HG02610 (cell line): ENCODE results near the gene TERT.
"Not testable (repeated sequence)": the region's sequence is repeated elsewhere in the genome, so short reads cannot be mapped to it uniquely, and the experiment has no call there.

Source experiments
- ATAC-seq: cut with Tn5 transposase; IDR thresholded peaks from one replicate; pipeline ENCODE4 v1.9.1; 2021; ENCODE audit warnings: mild to moderate bottlenecking, moderate library complexity; ENCODE audit not compliant: unreplicated experiment

TERT gene

GRCh38 chr5:1298067-1298551 lies 3.2 kb upstream of the TERT start:
- ATAC-seq, result no peak

GRCh38 chr5:1297243-1297642 lies 2.4 kb upstream of the TERT start:
- ATAC-seq, result no peak

DNA sequence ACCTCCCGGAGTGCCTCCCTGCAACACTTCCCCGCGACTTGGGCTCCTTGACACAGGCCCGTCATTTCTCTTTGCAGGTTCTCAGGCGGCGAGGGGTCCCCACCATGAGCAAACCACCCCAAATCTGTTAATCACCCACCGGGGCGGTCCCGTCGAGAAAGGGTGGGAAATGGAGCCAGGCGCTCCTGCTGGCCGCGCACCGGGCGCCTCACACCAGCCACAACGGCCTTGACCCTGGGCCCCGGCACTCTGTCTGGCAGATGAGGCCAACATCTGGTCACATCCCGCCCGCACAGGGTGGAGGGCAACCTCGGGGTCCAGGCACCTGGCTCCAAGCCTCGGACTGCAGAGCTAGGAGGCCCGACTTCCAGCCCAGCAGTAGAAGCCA lies 776 bp upstream of the TERT start:
- no peak for ATAC-seq

- no peak for ATAC-seq
These were observed 548 bp downstream of the TERT start for GRCh38 chr5:1294206-1294834.

GRCh38 chr5:1293416-1294205 lies 1.3 kb downstream of the TERT start:
- ATAC-seq, result no peak

GRCh38 chr5:1292846-1293415 lies 1.9 kb downstream of the TERT start:
- ATAC-seq, result no peak

DNA sequence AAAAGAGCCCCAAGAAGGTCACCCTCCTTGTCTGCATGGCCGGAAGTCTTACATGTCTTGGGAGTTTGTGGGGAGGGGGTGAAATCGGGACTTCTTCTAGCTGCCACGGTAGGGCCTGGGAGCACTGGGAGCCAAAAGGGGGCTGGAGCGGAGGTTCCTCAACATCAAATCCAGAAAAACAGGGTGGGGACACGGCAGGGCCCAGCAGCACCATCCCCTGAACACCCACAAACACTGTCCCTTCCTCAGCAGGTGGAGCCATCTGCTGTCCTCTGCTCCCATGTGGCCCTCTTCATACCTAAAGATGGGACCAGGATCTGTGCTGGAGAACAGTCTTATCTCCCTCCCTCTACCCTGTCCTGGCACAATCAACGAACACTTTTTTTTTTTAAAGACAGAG lies 2.7 kb downstream of the TERT start:
- no peak for ATAC-seq

DNA sequence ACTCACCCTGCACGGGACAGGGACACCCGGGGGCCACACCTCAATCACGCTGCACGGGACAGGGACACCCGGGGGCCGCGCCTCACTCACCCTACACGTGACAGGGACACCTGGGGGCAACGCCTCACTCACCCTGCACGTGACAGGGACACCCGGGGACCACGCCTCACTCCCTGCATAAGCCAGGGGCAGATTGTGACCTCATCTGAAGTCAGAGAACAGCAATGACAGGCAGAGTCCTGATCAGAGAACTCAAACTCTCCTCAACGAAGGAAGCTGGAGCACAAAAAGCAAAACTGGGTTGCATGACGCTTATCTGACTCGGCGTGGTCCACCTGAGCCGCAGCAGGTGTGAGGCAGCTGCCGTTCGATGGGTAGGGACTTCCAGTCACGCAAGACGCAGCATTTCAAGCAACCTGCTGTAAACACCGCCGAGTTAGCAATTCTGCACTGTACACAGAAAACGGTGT lies 3.2 kb downstream of the TERT start:
- no peak for ATAC-seq

GRCh38 chr5:1290956-1291355 lies 3.9 kb downstream of the TERT start:
- ATAC-seq, result not testable (repeated sequence)

- not testable (repeated sequence) for ATAC-seq
These were observed 5.3 kb downstream of the TERT start for GRCh38 chr5:1289559-1289958.

DNA sequence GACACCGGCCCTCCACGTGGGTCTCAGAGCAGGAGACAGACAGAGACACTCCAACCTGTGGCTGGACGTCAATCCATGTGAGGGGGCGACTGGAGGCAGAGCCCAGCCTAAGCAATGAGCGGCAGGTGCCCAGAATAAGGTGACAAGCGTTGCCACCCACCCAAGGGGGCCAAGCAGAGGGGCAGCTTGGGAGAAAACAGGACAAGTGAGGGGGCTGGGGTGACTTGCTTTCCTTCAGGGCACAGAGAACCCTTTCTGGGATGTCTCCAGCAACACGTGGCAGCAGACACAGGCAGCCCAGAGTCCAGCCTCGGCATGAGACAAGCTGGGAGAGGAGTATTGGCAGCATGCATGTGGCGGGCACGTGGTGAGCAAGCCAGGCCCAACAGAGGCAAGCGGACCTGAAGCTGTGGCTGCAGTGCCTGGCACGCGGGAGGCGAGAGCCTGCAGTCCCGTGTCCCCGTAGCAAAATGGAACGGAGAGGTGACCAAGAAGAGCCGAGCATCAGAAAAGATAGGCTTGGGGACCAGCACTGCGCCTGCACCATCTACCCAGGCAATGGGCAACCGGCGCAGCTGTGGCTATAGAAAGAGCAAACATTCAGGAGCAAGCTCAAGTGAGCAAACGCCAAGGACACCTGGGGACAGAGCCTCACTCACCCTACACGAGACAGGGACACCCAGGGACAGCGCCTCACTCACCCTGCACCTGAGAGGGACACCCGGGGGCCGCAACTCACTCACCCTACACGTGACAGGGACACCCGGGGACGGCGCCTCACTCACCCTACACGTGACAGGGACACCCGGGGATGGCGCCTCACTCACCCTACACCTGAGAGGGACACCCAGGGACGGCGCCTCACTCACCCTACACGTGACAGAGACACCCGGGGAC lies 6.2 kb downstream of the TERT start:
- no peak for ATAC-seq

- ATAC-seq, result no peak
These were observed 9.0 kb downstream of the TERT start for GRCh38 chr5:1285883-1286291.

DNA sequence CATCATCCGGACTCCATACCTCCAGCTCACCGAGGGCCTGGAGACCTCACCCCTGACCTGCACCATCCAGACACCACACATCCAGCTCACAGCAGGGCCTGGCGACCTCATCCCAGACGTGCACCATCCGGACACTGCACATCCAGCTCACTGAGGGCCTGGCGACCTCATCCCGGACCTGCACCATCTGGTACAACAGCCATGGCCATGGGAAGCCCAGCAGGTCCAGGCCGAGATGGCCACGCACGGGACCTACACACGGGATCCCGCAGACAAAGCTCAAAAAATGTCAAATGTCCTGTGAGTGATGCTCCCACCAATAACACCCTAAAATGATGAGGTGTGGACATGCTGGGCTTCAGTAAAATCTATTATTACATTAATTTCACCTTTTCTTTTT lies 9.7 kb downstream of the TERT start:
- ATAC-seq, result no peak

GRCh38 chr5:1284336-1284970 lies 10.4 kb downstream of the TERT start:
- ATAC-seq, result not testable (repeated sequence)

- not testable (repeated sequence) for ATAC-seq
These were observed 11.2 kb downstream of the TERT start for GRCh38 chr5:1283729-1284041.

- not testable (repeated sequence) for ATAC-seq
These were observed 11.7 kb downstream of the TERT start for GRCh38 chr5:1282993-1283728.

DNA sequence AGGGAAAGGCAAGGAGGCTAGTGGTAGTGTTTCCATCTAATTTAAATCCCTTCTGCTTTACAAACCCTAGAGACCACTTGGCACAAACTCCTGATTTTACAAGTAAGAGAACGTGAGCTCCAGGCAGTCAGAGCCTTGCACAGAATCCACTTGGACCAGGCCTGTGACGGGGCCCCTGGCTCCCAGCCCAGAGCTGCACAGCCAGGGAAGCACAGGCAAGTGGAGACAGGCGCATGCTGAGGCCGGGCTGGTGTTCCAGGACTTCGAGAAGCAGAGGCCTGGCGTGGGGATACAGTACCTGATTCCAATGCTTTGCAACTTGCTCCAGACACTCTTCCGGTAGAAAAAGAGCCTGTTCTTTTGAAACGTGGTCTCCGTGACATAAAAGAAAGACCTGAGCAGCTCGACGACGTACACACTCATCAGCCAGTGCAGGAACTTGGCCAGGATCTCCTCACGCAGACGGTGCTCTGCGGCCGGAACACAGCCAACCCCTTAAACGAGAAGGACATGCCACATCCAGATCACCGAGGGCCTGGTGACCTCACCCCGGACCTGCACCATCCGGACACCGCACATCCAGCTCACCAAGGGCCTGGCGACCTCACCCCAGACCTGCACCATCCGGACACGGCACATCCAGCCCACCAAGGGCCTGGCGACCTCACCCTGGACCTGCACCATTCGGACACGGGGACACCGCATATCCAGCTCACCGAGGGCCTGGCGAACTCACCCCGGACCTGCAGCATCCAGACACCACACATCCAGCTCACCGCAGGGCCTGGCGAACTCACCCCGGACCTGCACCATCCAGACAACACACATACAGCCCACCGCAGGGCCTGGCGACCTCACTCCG lies 12.5 kb downstream of the TERT start:
- no peak for ATAC-seq

DNA sequence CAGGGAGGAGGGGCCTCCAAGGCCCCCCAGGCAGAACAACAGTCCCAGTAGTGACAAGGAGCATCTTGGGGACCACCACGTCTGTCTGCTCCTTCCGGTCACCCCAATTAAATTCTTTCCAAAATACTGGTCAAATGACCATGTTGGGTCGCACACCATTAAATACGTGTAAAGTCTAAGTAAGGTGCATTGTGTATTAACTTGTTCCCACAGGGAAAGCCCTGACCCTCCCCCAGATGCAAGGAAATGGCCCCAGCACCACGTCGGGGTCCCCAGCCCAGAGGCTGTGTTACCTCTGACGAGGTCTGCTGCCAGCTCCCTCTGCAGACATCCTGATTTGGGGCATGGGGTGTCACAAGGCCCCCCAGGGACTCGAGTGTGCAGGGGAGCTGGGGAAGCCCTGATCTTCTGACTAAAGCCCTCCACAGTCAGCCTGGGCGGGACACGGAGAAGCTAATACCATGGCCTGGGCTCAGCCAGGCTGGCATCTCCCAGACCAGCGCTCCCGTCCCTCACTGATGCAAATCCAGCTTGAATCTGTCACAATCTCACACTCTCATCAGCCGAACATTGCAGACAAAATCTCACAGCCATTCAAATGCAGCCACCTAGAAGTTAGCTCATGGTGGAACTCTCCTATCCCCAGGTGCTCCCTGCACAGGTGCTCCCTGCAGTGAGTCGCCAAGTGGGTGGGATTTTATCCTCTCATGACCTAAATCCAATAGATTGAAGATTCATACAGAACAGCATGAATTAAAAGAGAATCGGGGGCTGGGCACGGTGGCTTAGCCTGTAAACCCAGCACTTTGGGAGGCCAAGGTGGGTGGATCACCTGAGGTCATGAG lies 13.6 kb downstream of the TERT start:
- ATAC-seq, result no peak
